ENCODE data around the gene PINLYP.

GRCh38 chr19:43560687-43561086 is 14.9 kb upstream of the PINLYP start:
- TF ChIP-seq, protein P1, sequence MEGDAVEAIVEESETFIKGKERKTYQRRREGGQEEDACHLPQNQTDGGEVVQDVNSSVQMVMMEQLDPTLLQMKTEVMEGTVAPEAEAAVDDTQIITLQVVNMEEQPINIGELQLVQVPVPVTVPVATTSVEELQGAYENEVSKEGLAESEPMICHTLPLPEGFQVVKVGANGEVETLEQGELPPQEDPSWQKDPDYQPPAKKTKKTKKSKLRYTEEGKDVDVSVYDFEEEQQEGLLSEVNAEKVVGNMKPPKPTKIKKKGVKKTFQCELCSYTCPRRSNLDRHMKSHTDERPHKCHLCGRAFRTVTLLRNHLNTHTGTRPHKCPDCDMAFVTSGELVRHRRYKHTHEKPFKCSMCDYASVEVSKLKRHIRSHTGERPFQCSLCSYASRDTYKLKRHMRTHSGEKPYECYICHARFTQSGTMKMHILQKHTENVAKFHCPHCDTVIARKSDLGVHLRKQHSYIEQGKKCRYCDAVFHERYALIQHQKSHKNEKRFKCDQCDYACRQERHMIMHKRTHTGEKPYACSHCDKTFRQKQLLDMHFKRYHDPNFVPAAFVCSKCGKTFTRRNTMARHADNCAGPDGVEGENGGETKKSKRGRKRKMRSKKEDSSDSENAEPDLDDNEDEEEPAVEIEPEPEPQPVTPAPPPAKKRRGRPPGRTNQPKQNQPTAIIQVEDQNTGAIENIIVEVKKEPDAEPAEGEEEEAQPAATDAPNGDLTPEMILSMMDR (IDR thresholded peaks at IDR 0.05) = no peak
- TF ChIP-seq POLR2A (IDR thresholded peaks at IDR 0.05) = no peak
